ENCODE data around the gene PLA2G4B.

The PLA2G4B gene

DNA sequence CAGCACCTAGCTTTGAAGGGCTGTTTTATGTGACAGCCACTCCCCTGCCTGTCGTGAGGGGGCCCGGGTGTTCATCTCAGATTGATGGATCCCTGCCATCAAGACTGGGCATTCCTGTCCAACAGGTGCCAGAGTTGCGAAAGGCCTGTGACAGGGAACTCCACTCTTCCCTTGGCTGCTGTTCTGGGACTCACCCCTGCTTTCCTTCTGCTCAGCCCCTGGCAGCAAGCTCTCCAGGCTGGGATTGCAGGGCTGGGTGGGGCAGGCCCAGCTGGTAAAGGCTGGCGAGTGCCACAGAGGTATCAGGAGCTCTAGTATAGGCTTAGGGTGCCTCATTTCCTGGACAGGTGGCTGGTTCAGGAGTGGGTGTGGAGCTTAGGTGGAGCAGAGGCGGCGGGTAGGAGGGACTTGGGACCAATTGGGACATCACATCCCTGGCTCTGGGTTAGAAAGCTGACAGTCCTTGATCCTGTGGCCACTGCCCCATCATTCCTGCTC, at the start of gene PLA2G4B:
TSS of gene PLA2G4B (plus strand) at position 448 of the 498 bp plus-strand sequence. CDS start 67 bp downstream, outside the sequence.
- no peak for DNase-seq (ENCODE audit: low read depth)

DNA sequence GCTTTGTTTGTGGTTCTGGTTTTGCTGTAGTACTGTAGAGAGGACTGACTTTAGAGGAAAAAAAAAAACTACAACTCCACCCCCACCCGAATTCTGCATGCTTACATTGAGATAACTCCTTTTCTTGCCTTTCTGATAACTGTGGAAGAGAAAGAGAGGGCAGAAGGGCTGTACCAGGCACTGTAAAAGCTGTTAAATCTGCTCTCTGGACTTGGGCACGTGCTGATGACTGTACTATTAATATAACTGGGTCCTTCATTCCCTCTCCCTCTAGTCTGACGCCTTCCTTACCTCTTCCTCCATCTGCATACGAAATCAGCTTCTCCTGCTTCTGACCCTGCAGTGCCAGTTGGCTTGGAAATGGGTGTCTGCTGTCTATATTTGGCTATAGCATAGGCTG, 49.4 kb upstream of the PLA2G4B start:
- no peak for DNase-seq (ENCODE audit: low read depth)

DNA sequence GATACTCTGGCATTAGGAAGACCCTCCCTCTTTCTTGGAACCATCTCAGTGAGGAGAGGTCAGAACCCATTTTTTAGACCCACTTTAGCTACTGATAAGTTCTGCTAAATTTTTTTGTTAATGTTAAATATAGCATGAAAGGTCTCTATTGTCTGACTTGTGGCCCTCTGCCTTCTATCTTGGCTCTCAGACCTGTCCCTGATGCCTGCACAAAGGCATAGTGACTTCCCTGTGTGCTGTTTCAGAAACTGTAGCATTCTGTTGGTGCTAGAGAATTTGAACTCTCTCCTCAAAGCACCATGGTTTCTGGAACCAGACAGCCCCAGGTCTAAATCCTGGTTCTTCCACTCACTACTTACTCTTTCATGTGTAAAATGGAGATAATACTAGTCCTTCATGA, 49.0 kb upstream of the PLA2G4B start:
- DNase-seq (ENCODE audit: low read depth) = no peak

DNA sequence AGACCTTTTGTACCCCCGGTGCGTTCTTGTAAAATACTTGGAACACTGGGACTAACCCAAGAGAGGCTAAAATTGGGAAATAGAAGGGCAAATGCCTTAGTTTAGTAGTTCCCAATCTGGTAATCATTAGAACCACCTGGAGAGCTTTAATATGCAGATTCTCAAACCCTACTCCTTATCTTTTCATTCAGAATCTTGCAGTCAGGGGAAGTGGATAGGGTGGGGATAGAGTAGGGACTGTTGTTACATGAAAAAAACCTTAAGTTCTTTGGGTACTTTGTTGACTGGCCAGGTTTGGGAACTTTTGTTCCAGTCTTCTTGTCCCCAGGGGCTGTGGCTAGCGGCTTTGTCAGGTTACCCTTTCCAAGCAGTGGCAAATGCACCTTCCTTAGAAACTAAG, 48.5 kb upstream of the PLA2G4B start:
- no peak for DNase-seq (ENCODE audit: low read depth)

DNA sequence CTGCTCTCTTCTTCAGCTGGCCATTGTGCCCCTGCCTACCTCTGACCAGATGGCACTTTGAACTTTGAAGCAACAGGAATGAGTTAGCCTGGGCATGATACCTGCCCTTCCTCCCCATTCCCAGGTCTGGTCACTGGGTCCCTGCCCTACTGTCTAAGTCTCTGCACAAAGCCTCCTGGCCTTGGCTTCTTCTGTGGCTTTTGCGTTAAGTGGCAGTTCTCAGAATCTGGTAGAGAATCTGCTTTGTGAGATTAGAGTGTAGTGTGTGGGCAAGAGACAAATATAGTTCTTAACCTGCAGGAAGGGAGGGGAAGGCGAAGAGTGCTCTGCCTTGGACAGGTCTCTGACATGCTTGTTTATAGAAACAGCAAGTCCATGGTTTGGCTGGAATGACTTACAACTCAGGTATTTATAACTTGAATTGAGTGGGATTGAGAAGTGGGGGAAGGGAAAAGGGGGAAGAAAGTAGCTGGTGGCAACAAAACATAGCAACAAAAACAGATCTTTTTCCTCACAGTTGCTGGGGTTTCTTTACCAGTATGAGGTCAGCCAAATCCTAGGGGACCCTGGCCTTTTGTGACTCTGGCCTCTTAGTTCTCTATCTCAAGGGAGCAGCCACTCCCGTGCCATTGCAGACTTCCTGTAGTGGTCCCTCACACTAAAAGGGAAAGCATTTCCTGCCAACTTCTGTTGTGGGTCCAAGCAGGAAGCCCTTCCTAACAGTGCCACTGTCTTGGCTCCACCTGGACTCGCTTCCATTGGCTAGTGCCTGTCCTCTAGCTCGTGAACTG, 47.7 kb upstream of the PLA2G4B start:
- DNase-seq (ENCODE audit: low read depth) = no peak

DNA sequence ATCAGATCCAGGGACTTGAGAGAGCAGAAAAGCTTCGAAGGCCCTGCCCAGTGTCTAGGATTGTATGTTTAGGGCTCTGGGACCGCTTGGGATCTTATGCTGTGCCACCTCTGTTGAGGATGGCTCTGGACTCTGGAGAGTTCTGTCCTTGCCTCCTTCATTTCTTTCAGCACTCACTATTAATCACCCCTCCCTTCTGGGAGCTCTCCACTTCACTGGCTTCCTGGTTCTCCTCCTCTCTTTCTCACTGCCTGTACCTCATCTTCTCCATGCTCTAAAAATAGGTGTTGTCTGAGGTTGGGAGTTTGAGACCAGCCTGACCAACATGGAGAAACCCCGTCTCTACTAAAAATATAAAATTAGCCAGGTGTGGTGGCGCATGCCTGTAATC, 47.1 kb upstream of the PLA2G4B start:
- no peak for DNase-seq (ENCODE audit: low read depth)

DNA sequence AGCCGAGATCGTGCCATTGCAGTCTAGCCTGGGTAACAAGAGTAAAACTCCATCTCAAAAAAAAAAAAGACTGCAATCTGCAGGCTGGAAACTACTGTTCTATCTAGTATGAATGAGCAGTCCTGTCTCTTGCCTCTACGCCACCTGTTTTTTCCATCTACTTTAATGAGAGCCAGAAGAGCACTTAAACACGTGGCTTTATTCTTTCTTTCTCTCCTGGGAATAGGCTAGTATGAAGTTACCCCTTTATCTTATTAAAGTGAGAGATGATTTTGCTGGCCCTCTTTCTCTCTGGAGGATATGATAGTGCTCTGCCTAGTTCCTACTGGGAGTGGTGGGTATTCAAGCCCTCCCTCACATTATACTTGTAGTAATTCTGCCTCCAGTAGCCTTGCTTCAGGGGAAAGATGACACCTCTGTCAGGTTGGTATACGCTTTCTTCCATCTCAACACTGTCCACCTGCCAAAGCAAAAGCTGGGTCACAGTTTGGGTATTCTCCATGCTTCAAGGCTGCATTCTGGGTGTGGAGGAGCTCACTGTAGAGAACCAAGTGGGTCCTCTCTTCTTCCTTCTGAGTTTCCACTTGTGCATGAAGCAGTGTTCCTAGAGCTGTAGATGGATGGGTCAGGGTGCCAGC, 46.5 kb upstream of the PLA2G4B start:
- DNase-seq (ENCODE audit: low read depth) = no peak

DNA sequence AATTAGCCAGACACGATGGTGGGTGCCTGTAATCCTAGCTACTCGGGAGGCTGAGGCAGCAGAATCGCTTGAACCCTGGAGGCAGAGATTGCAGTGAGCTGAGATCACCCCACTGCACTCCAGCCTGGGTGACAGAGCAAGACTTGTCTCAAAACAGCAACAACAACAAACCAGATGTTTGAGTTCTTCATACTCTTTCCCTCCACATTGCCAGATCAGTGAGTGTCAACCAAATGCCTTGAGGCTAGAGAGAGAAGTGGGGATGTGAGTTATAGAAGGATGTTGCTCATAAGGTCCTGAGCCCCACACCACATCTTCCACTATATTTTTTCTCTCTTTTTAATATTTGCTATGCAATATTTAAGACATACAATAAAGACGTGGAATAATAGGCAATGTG, 44.6 kb upstream of the PLA2G4B start:
- DNase-seq (ENCODE audit: low read depth) = no peak

- no peak for DNase-seq (ENCODE audit: low read depth)
Observed at GRCh38 chr15:41795996-41796856, 42.4 kb upstream of the PLA2G4B start.

GRCh38 chr15:41797201-41797944, 41.3 kb upstream of the PLA2G4B start:
- DNase-seq (ENCODE audit: low read depth) = no peak

- DNase-seq (ENCODE audit: low read depth) = no peak
Observed at GRCh38 chr15:41798607-41799487, 39.8 kb upstream of the PLA2G4B start.

- no peak for DNase-seq (ENCODE audit: low read depth)
Observed at GRCh38 chr15:41799488-41799805, 39.2 kb upstream of the PLA2G4B start.

DNA sequence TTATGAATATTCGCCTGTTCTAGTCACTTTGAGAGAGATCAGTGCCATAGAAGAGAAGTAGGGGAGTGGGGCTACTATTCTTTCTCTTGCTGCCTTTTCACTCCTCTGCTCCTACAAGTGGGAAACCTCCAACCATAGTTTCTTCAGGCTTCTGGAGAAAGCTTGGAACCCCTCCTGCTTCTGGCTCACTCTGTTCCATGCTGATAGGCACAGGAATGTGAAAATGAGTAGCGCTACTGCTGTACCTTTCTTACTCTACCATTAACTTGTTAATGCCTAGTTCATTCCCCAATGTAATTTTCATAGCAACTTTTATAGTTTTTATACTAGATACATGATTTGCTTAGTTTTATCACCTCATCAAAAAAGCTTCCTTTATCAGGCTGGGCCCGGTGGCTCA, 37.5 kb upstream of the PLA2G4B start:
- DNase-seq (ENCODE audit: low read depth) = no peak

- no peak for DNase-seq (ENCODE audit: low read depth)
Observed at GRCh38 chr15:41801850-41802455, 36.7 kb upstream of the PLA2G4B start.

- no peak for DNase-seq (ENCODE audit: low read depth)
Observed at GRCh38 chr15:41804361-41804760, 34.3 kb upstream of the PLA2G4B start.

DNA sequence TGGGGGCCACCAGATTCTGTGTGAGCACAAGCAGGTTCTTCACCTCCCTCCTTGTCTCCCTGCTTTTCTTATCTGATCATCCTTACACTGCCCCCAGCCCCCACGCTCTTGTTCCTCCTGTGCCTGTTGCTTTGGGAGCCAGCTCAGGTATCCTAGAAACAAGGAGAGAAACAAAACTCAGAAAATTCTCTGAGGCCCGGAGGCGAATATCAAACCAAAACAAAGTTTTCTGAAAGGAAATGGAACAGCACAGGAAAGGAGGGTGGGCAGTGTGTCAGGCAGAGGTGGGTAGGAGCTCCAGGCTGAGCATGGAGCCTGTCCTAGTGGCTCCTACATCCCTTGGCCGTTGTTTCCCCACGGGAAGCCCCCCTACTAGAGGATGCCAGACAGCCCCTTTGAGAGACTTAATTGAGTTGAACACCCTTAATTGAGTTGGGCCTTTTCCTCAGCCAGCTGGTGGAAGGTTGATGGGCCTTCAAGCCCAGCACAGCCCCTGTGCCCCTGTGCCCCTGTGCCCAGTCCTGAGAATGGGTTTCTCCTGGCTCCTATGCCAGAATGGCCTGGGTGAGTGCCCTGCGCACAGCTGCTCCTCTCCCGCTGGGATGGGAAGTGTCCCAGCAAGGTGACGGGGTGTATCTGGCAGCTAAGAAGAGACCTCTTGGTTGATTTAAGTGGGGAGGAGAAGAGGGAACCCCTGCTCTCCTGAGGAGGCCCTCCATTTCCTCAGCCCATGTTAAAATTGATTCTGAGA, 33.6 kb upstream of the PLA2G4B start:
- no peak for DNase-seq (ENCODE audit: low read depth)

- no peak for DNase-seq (ENCODE audit: low read depth)
Observed at GRCh38 chr15:41805711-41806110, 32.9 kb upstream of the PLA2G4B start.

DNA sequence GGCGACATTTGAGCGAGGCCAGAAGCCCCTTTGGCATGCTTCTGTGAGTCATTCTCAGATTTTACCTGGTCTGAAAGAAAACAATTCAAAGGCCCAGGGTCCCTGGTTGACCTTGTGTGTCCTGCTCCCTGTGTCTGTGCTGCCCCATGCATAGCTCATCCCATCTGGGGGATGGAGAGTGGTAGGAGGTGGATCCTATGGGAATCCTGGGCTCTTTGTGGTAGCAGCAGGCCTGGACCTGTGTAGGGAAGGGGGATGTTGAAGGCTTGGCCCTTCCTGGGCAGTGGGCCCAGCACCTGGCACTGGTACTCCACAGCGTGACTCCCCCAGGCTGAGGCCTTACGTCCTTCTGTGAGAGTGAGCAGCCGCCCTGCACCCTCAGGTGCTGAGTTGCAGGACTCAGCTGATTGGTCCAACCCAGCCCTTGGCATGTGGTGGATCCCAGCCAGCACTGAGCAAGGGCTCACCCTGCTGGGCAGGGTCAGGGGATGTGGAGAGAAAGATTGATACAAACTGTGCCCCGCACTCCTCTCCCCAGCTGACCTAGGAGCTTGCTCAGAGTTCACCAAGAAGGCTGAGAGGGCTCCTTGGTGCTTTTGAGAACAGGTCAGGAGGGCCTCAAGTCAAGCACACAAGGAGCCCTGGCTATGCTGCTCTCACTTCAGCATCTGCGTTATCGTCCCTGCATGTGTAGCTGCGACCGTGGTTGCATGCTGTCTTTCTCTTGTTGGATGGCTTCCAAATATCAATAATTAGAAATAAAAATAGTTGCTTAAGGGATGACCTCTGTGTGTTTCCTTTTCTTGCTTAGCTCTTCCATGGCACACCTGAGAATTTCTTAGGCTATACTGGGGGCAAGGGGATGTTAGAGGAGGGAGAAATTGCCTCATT, 32.1 kb upstream of the PLA2G4B start:
- no peak for DNase-seq (ENCODE audit: low read depth)

- no peak for DNase-seq (ENCODE audit: low read depth)
Observed at GRCh38 chr15:41809121-41809520, 29.5 kb upstream of the PLA2G4B start.
